Measurements from ENCODE around the gene LGALS9.

GRCh38 chr17:27591986-27592385, 39.0 kb upstream of the LGALS9 start:
- TF ChIP-seq CTCF (IDR thresholded peaks at IDR 0.05): no peak
- TF ChIP-seq POLR2A (IDR thresholded peaks at IDR 0.05): no peak

Measured in Peyer's patch (tissue), 4 donors.